ENCODE data around the gene GSTM5.

GRCh38 chr1:109687641-109688499 lies 24.2 kb upstream of the GSTM5 start, which contains the start of gene GSTM1:
- no peak for TF ChIP-seq CTCF (IDR thresholded peaks at IDR 0.05)
- TF ChIP-seq POLR2A (IDR thresholded peaks at IDR 0.05) = no peak

All from suprapubic skin (tissue), 3 donors.